Esophagus muscularis mucosa (tissue), 4 donors: ENCODE results near the gene CDIPT.

Experiments used
- EP300 ChIP-seq: sonication (generic); formaldehyde crosslinking; IDR thresholded peaks from one replicate; pipeline ENCODE4 v1.6.1; 2017; ENCODE audit warnings: antibody characterized with exemption
- POLR2A ChIP-seq: fragments of 450-650 bp; IDR thresholded peaks from one replicate; pipeline ENCODE4 v1.6.1; 2017; ENCODE audit warnings: antibody characterized with exemption, moderate library complexity, mild to moderate bottlenecking, low read depth
- TF ChIP-seq, protein P1 (sequence below), 3 experiments: fragments of 200-600 bp in 2 of 3; fragments of 450-650 bp in 1 of 3; sonication (generic) in 2 of 3; IDR thresholded peaks; one replicate each; pipeline ENCODE4 v1.5.1; 2017 to 2019; ENCODE audit warnings: antibody characterized with exemption in 3 of 3, mild to moderate bottlenecking in 2 of 3, moderate library complexity in 1 of 3

DNA sequence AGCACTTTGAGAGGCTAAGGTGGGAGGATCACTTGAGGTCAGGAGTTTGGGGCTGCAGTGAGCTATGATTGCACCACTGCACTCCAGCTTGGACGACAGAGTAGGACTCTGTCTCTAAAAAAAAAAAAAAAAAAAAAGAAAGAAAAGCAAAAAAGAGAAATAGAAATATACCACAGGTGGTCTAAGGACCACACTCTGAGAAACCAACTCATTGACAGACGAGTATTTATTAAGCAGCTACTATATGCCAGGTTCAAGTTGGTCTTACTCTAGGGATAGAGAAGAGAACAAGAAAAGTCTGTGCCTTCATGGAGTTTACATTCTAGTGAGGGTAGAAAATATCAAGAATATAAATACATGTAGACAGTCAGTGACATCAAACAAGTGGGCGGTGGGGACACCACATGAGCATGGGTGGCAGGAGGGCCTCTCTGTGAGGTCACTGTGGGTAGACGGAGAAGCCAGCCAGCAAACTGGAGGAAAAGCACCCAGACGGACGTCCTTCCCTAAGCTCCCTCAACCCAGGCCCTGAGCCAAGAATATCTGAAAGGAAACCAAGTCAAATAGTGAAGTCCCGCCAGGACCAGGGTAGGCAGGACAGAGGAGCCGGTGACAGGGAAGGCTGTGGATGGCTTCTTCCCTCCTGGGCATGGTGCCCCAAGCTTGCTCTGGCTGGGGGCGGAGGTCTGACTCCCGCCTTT is 4.7 kb downstream of the CDIPT start:
- TF ChIP-seq, protein P1, sequence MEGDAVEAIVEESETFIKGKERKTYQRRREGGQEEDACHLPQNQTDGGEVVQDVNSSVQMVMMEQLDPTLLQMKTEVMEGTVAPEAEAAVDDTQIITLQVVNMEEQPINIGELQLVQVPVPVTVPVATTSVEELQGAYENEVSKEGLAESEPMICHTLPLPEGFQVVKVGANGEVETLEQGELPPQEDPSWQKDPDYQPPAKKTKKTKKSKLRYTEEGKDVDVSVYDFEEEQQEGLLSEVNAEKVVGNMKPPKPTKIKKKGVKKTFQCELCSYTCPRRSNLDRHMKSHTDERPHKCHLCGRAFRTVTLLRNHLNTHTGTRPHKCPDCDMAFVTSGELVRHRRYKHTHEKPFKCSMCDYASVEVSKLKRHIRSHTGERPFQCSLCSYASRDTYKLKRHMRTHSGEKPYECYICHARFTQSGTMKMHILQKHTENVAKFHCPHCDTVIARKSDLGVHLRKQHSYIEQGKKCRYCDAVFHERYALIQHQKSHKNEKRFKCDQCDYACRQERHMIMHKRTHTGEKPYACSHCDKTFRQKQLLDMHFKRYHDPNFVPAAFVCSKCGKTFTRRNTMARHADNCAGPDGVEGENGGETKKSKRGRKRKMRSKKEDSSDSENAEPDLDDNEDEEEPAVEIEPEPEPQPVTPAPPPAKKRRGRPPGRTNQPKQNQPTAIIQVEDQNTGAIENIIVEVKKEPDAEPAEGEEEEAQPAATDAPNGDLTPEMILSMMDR (IDR thresholded peaks at IDR 0.05): no peak
- TF ChIP-seq EP300: no peak
- no peak for TF ChIP-seq POLR2A
